A549 (cell line): ENCODE results near the gene DNAJC16. TPM values are rescaled to one million over a fixed set of nuclear protein-coding genes. Genes with fewer than 3 reads are reported as not detected.

ENCODE experiments used
- ATAC-seq, 2 experiments: fragments of 200-7000 bp in 1 of 2; fragments of >200 bp in 1 of 2; cut with Nextera tagmentation in 1 of 2; cut with Tn5 transposase in 1 of 2; 3 replicates each; pipeline versions ENCODE4 v1.8.0 to v1.9.1; 2018 to 2020; ENCODE audit warnings: mild to moderate bottlenecking in 1 of 2, moderate library complexity in 1 of 2
- CTCF ChIA-PET: fragments of 300-600 bp; sonication (Branson Sonifier 250); formaldehyde crosslinking; extraction: SDS; loops from one replicate; lab custom pipeline; 2021; ENCODE audit warnings: antibody characterized with exemption, inconsistent platforms; lab: Yijun Ruan, JAX
- POLR2A ChIA-PET: fragments of 350-600 bp; formaldehyde crosslinking; extraction: SDS; loops from one replicate; lab custom pipeline; 2021; ENCODE audit warnings: antibody characterized with exemption, inconsistent platforms; lab: Yijun Ruan, JAX
- DNase-seq, 2 experiments: peaks; one replicate each; pipeline versions ENCODE4 v3.0.0 to v3.0.0-alpha.2; 2011 to 2016; ENCODE audit warnings: low read depth in 1 of 2, low spot score in 1 of 2
- FAIRE-seq: peaks from 2 replicates; lab custom pipeline; 2011; peaks lifted over from hg19 to GRCh38; lab: Jason Lieb, UNC
- H3K27ac ChIP-seq, 2 experiments: fragments of >200 bp; sonication (Bioruptor Twin); formaldehyde crosslinking; 3 replicates each; pipeline ENCODE4 v1.5.1; 2016 to 2017
- H3K4me1 ChIP-seq: fragments of >200 bp; sonication (Bioruptor Twin); formaldehyde crosslinking; 3 replicates; pipeline ENCODE4 v1.6.1; 2016
- H3K4me2 ChIP-seq: fragments of >200 bp; sonication (Bioruptor Twin); formaldehyde crosslinking; 3 replicates; pipeline ENCODE4 v1.6.1; 2016
- H3K4me3 ChIP-seq: fragments of >200 bp; sonication (Bioruptor Twin); formaldehyde crosslinking; 3 replicates; pipeline ENCODE4 v1.5.1; 2016
- H3K9me3 ChIP-seq: fragments of >200 bp; sonication (Bioruptor Twin); formaldehyde crosslinking; 3 replicates; pipeline ENCODE4 v1.6.1; 2016
- CEBPB ChIP-seq, 2 experiments: fragments of >200 bp in 1 of 2; sonication (Bioruptor Twin) in 1 of 2; formaldehyde crosslinking in 1 of 2; IDR thresholded peaks; 2 replicates each; pipeline ENCODE4 v1.6.1; 2012 to 2016
- FOSB ChIP-seq: fragments of 250-450 bp; sonication (Bioruptor Pico); IDR thresholded peaks from 2 replicates; pipeline ENCODE4 v1.5.0; 2020; ENCODE audit warnings: mild to moderate bottlenecking, moderate library complexity
- HEYL ChIP-seq: fragments of 250-450 bp; sonication (Bioruptor Pico); IDR thresholded peaks from 2 replicates; pipeline ENCODE4 v1.8.0; 2021; ENCODE audit warnings: mild to moderate bottlenecking, moderate library complexity
- HOXB13 ChIP-seq: fragments of 250-450 bp; sonication (Bioruptor Pico); IDR thresholded peaks from 2 replicates; pipeline ENCODE4 v1.5.0; 2020; ENCODE audit warnings: low read depth, mild to moderate bottlenecking, moderate library complexity
- HOXB5 ChIP-seq: fragments of 250-450 bp; sonication (Bioruptor Pico); IDR thresholded peaks from 2 replicates; pipeline ENCODE4 v1.5.0; 2020; ENCODE audit warnings: mild to moderate bottlenecking, moderate library complexity
- JUN ChIP-seq, 2 experiments: fragments of >200 bp; sonication (Bioruptor Twin); formaldehyde crosslinking; IDR thresholded peaks; 2 replicates in 1 of 2; 3 replicates in 1 of 2; pipeline ENCODE4 v1.6.1; 2016 to 2017
- KDM1A ChIP-seq: fragments of 200-600 bp; sonication (generic); IDR thresholded peaks from 2 replicates; pipeline ENCODE4 v1.6.1; 2016; ENCODE audit warnings: low read depth, mild to moderate bottlenecking
- KDM5A ChIP-seq: fragments of 200-600 bp; sonication (generic); IDR thresholded peaks from 2 replicates; pipeline ENCODE4 v1.6.1; 2016; ENCODE audit warnings: antibody characterized with exemption, mild to moderate bottlenecking
- MAZ ChIP-seq: fragments of 150-350 bp; IDR thresholded peaks from 2 replicates; pipeline ENCODE4 v1.6.1; 2014; ENCODE audit warnings: antibody characterized with exemption, low read depth, low read length, borderline replicate concordance
- NFE2L2 ChIP-seq: fragments of 150-350 bp; conservative IDR thresholded peaks from 2 replicates; pipeline ENCODE4 v1.6.1; 2014; ENCODE audit warnings: low read length
- NPAS2 ChIP-seq: fragments of 250-450 bp; sonication (Bioruptor Pico); IDR thresholded peaks from 2 replicates; pipeline ENCODE4 v1.8.0; 2022; ENCODE audit warnings: mild to moderate bottlenecking, moderate library complexity, borderline replicate concordance
- PHF8 ChIP-seq: fragments of 200-600 bp; sonication (generic); IDR thresholded peaks from 2 replicates; pipeline ENCODE4 v1.6.1; 2016; ENCODE audit warnings: low read depth, mild to moderate bottlenecking, antibody characterized with exemption, moderate library complexity, borderline replicate concordance
- RCOR1 ChIP-seq: fragments of 150-350 bp; IDR thresholded peaks from 2 replicates; pipeline ENCODE4 v1.6.1; 2014; ENCODE audit warnings: antibody characterized with exemption, low read length, low read depth
- RFX5 ChIP-seq: fragments of 450-650 bp; IDR thresholded peaks from 2 replicates; pipeline ENCODE4 v1.7.1; 2014; ENCODE audit warnings: antibody characterized with exemption, mild to moderate bottlenecking, moderate library complexity
- RNF2 ChIP-seq: fragments of 200-600 bp; sonication (generic); IDR thresholded peaks from 2 replicates; pipeline ENCODE4 v1.6.1; 2016; ENCODE audit warnings: low read depth, mild to moderate bottlenecking, antibody characterized with exemption, moderate library complexity, borderline replicate concordance
- SMC3 ChIP-seq: fragments of >200 bp; sonication (Bioruptor Twin); formaldehyde crosslinking; IDR thresholded peaks from 3 replicates; pipeline ENCODE4 v1.6.1; 2018; ENCODE audit warnings: inconsistent platforms
- TFCP2L1 ChIP-seq: fragments of 250-450 bp; sonication (Bioruptor Pico); IDR thresholded peaks from 2 replicates; pipeline ENCODE4 v1.5.0; 2021; ENCODE audit warnings: mild to moderate bottlenecking
- TP53 ChIP-seq: fragments of 250-450 bp; sonication (Bioruptor Pico); IDR thresholded peaks from 2 replicates; pipeline ENCODE4 v1.5.0; 2021; ENCODE audit warnings: mild to moderate bottlenecking, moderate library complexity
- ZSCAN20 ChIP-seq: fragments of 250-450 bp; sonication (Bioruptor Pico); IDR thresholded peaks from 2 replicates; pipeline ENCODE4 v1.8.0; 2022; ENCODE audit warnings: mild to moderate bottlenecking, moderate library complexity
- WGBS: methylation state at CpG from one replicate; pipeline ENCODE4 v1.1.6; 2017; ENCODE audit errors: missing lambda C conversion rate; 5-methylcytosine and 5-hydroxymethylcytosine counted together
- polyA plus RNA-seq, 4 experiments: library from polyadenylated mRNA; depleted of rRNA in 3 of 4; stranded (reverse); fragments of >200 nt; fragmentation: RNase III in 1 of 4; extraction: RNeasy Plus Mini Kit Qiagen cat#74134 plus additional on column Dnase treatment in 1 of 4; gene quantifications; 2 replicates in 3 of 4; 3 replicates in 1 of 4; pipeline ENCODE4 v1.2.3, GENCODE V29; 2011 to 2017
- TF ChIP-seq, protein P1 (sequence below): fragments of 200-600 bp; sonication (generic); IDR thresholded peaks from 2 replicates; pipeline ENCODE4 v1.6.1; 2016; ENCODE audit warnings: antibody characterized with exemption, mild to moderate bottlenecking, moderate library complexity
- TF ChIP-seq, protein P2 (sequence below): IDR thresholded peaks from 2 replicates; pipeline ENCODE4 v1.6.1; 2012; ENCODE audit warnings: low read depth, borderline replicate concordance
- TF ChIP-seq, protein P3 (sequence below): fragments of >200 bp; sonication (Bioruptor Twin); formaldehyde crosslinking; IDR thresholded peaks from 3 replicates; pipeline ENCODE4 v1.6.1; 2016

DNAJC16 gene
- polyA plus RNA-seq, 2 of the 4 experiments (the other 2 are of a cell fraction) = 4.6 to 12.5 TPM

DNA sequence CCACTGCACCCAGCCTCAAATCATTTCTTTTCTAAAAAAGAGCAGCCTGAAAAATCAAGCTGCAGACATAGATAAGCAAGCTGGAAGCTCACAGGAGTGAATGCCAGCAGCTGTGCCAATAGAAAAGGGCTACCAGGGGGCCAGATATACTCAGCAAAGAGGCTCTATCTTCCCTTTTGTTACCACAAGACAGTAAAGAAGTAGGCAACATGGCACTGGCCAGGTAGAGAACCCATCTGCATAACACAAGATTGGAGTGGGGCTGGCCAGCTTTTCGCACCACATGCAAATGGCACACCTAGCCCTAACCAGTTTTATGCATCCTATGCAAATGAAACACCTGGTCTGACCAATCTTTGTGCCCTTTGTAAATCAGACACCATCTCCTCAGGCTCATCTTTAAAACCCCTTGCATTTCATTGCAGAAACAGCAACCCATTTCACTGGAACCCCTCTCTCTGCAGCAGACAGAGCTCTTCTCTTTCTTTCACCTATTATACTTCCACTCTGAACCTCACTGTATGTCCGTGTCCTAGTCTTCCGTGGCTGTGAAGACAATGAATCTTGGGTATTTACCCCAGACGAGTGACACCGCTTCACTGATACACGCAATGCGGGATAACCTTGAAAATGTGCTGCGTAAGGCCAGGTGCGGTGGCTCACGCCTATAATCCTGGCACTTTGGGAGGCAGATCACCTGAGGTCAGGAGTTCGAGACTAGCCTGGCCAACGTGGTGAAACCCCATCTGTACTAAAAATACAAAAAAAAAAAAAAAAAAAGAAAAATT lies 17.8 kb upstream of the DNAJC16 start:
- no peak for DNase-seq
- H3K9me3 ChIP-seq = no peaks in the 10 kb centered on the region
- no peaks in the 10 kb centered on the region for H3K4me1 ChIP-seq
- CTCF ChIA-PET = interaction anchor here (1.1 kb wide), 1 partner anchor 9 kb away, joined by 3 read pairs; no protein-coding TSS in a partner anchor
- no peak overlapping the region for H3K4me3 ChIP-seq
- WGBS = 86% methylated on average over 12 of the region's 12 CpGs
- H3K4me2 ChIP-seq = no peak overlapping the region
- no peak overlapping the region for H3K27ac ChIP-seq
- POLR2A ChIA-PET = no interaction called here
- no peak for TF ChIP-seq FOSB (CRISPR knock-in tag)
- no peak for TF ChIP-seq SMC3
- no peak for TF ChIP-seq KDM5A
- no peak for ATAC-seq
- FAIRE-seq = no peak

DNA sequence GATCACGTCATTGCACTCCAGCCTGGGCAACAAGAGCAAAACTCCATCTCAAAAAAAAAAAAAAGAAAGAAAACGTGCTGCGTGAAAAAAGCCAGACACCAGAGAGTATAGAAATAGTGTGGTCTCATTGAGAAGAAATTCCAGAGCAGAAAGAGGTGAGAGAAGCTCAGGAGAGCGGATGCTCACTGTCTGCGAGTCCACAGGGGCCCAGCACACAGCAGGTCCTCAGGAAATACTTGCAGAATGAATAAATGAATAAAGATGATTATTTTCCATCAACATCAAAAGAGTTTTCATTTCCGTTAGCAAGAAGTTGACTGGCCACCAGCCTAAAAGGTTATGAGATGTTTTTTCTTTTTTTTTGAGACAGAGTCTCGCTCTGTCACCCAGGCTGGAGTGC lies 17.1 kb upstream of the DNAJC16 start:
- H3K4me1 ChIP-seq = no peaks in the 10 kb centered on the region
- DNase-seq (no peak), FAIRE-seq (no peak)
- no peak for TF ChIP-seq NFE2L2
- TF ChIP-seq KDM1A = no peak
- TF ChIP-seq, protein P1, sequence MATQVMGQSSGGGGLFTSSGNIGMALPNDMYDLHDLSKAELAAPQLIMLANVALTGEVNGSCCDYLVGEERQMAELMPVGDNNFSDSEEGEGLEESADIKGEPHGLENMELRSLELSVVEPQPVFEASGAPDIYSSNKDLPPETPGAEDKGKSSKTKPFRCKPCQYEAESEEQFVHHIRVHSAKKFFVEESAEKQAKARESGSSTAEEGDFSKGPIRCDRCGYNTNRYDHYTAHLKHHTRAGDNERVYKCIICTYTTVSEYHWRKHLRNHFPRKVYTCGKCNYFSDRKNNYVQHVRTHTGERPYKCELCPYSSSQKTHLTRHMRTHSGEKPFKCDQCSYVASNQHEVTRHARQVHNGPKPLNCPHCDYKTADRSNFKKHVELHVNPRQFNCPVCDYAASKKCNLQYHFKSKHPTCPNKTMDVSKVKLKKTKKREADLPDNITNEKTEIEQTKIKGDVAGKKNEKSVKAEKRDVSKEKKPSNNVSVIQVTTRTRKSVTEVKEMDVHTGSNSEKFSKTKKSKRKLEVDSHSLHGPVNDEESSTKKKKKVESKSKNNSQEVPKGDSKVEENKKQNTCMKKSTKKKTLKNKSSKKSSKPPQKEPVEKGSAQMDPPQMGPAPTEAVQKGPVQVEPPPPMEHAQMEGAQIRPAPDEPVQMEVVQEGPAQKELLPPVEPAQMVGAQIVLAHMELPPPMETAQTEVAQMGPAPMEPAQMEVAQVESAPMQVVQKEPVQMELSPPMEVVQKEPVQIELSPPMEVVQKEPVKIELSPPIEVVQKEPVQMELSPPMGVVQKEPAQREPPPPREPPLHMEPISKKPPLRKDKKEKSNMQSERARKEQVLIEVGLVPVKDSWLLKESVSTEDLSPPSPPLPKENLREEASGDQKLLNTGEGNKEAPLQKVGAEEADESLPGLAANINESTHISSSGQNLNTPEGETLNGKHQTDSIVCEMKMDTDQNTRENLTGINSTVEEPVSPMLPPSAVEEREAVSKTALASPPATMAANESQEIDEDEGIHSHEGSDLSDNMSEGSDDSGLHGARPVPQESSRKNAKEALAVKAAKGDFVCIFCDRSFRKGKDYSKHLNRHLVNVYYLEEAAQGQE = no peak
- TF ChIP-seq, protein P2, sequence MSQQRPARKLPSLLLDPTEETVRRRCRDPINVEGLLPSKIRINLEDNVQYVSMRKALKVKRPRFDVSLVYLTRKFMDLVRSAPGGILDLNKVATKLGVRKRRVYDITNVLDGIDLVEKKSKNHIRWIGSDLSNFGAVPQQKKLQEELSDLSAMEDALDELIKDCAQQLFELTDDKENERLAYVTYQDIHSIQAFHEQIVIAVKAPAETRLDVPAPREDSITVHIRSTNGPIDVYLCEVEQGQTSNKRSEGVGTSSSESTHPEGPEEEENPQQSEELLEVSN = no peak
- TF ChIP-seq, protein P3, sequence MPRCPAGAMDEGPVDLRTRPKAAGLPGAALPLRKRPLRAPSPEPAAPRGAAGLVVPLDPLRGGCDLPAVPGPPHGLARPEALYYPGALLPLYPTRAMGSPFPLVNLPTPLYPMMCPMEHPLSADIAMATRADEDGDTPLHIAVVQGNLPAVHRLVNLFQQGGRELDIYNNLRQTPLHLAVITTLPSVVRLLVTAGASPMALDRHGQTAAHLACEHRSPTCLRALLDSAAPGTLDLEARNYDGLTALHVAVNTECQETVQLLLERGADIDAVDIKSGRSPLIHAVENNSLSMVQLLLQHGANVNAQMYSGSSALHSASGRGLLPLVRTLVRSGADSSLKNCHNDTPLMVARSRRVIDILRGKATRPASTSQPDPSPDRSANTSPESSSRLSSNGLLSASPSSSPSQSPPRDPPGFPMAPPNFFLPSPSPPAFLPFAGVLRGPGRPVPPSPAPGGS = no peak
- no peak for TF ChIP-seq TP53
- TF ChIP-seq HOXB13 (CRISPR knock-in tag) = no peak
- no peak for TF ChIP-seq TFCP2L1
- TF ChIP-seq MAZ = no peak
- TF ChIP-seq, all 56 proteins: peak for 0
- Histone ChIP-seq H3K9me3 (no peaks in the 10 kb centered on the region), H3K27ac (no peak overlapping the region), H3K4me3 (no peak overlapping the region), H3K4me2 (no peak overlapping the region)
- WGBS = 90% methylated on average over 7 of the region's 7 CpGs
- ChIA-PET CTCF (interaction anchor here (0.6 to 1.1 kb wide), 2 partner anchors 10 to 188 kb away, joined by 3 to 6 read pairs; no protein-coding TSS in a partner anchor), POLR2A (no interaction called here)
- no peak for ATAC-seq

DNA sequence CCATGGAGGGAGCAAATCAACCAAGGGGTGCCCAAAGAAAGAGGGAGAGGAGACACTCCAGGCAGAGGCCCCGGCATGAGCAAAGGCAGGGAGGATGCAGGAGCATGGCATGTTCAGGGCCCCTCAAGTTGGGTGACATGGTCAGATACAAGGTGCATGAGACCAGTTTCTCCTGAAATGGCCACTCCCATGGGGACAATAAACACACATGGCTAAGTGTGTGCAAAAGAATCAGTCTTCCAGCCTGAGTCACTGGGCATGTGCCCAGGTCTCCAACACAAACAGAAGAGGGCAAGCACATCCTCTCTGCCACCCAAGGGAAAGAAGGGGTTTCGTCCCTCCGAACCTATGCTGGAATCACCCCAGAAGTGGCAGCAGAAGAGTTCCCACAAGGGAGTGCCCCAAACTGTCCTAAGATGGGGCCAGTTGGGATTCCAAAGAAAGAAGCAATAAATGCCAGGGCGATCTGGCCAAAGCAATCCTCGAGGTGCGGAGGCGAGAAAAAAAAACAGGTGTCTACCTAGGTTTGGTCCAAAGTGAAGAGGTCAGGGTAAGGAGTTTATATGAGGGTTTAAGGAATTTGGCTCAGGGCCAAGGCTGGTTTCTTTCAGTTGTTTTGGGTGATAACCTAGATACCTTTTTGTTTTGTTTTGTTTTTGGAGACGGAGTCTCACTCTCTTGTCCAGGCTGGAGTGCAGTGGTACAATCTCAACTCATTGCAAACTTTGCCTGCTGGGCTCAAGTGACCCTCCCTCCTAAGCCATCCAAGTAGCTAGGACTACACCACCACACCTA lies 15.8 kb upstream of the DNAJC16 start:
- DNase-seq (no peak), ATAC-seq (no peak; a peak in 1 of 6 replicates), FAIRE-seq (no peak)
- Histone ChIP-seq H3K27ac (no peak overlapping the region), H3K9me3 (no peaks in the 10 kb centered on the region), H3K4me2 (no peak overlapping the region), H3K4me3 (no peak overlapping the region), H3K4me1 (no peaks in the 10 kb centered on the region)
- WGBS = 89% methylated on average over 6 of the region's 8 CpGs
- POLR2A ChIA-PET = no interaction called here
- no peak for TF ChIP-seq HEYL (CRISPR knock-in tag)
- no peak for TF ChIP-seq HOXB5 (CRISPR knock-in tag)
- TF ChIP-seq JUN (IDR thresholded peaks at IDR 0.05) = no peak
- TF ChIP-seq RFX5 = no peak
- TF ChIP-seq FOSB (CRISPR knock-in tag) = no peak
- no peak for TF ChIP-seq CEBPB (IDR thresholded peaks at IDR 0.05)
- TF ChIP-seq ZSCAN20 (CRISPR knock-in tag) = no peak
- TF ChIP-seq RCOR1 = no peak
- TF ChIP-seq, protein P3 = no peak
- no peak for TF ChIP-seq RNF2
- no peak for TF ChIP-seq PHF8
- no peak for TF ChIP-seq NPAS2 (CRISPR knock-in tag)
- CTCF ChIA-PET = interaction anchor here (0.6 kb wide), 1 partner anchor 73 kb away, joined by 3 read pairs; no protein-coding TSS in a partner anchor
